HEK293T (cell line): ENCODE data around the gene STXBP1.

Source experiments
- ARNT ChIP-seq: fragments of 450-650 bp; IDR thresholded peaks from 2 replicates; pipeline ENCODE4 v1.6.1; 2017; ENCODE audit warnings: mild to moderate bottlenecking
- BHLHE40 ChIP-seq: fragments of 450-650 bp; IDR thresholded peaks from 2 replicates; pipeline ENCODE4 v1.6.1; 2016; ENCODE audit warnings: mild to moderate bottlenecking, moderate library complexity, borderline replicate concordance
- CTBP1 ChIP-seq: fragments of 450-650 bp; IDR thresholded peaks from 2 replicates; pipeline ENCODE4 v1.6.1; 2016; ENCODE audit warnings: borderline replicate concordance
- ELF4 ChIP-seq: fragments of 450-650 bp; IDR thresholded peaks from 2 replicates; pipeline ENCODE4 v1.6.1; 2017; ENCODE audit warnings: antibody characterized with exemption
- FOXA1 ChIP-seq: fragments of 450-650 bp; IDR thresholded peaks from 2 replicates; pipeline ENCODE4 v1.6.1; 2016; ENCODE audit warnings: mild to moderate bottlenecking
- FOXK2 ChIP-seq: fragments of 450-650 bp; IDR thresholded peaks from 2 replicates; pipeline ENCODE4 v1.6.1; 2016; ENCODE audit warnings: mild to moderate bottlenecking
- FOXM1 ChIP-seq: fragments of 450-650 bp; IDR thresholded peaks from 2 replicates; pipeline ENCODE4 v1.6.1; 2017; ENCODE audit warnings: mild to moderate bottlenecking, borderline replicate concordance
- HDGF ChIP-seq: fragments of 450-650 bp; IDR thresholded peaks from 2 replicates; pipeline ENCODE4 v1.6.1; 2017; ENCODE audit warnings: antibody characterized with exemption, borderline replicate concordance
- LEF1 ChIP-seq: fragments of 450-650 bp; IDR thresholded peaks from 2 replicates; pipeline ENCODE4 v1.6.1; 2017; ENCODE audit warnings: mild to moderate bottlenecking, borderline replicate concordance
- NFRKB ChIP-seq: fragments of 450-650 bp; IDR thresholded peaks from 2 replicates; pipeline ENCODE4 v1.6.1; 2016; ENCODE audit warnings: mild to moderate bottlenecking, moderate library complexity
- SP1 ChIP-seq: fragments of 450-650 bp; IDR thresholded peaks from 2 replicates; pipeline ENCODE4 v1.6.1; 2017
- SUZ12 ChIP-seq: fragments of 450-650 bp; IDR thresholded peaks from 2 replicates; pipeline ENCODE4 v1.6.1; 2016; ENCODE audit warnings: mild to moderate bottlenecking
- ZNF384 ChIP-seq: fragments of 450-650 bp; IDR thresholded peaks from 2 replicates; pipeline ENCODE4 v1.6.1; 2016

GRCh38 chr9:127660886-127661741, 49.0 kb downstream of the STXBP1 start:
- TF ChIP-seq NFRKB (no peak), FOXK2 (no peak), FOXM1 (no peak), FOXA1 (no peak), CTBP1 (no peak), ZNF384 (no peak), SUZ12 (no peak), SP1 (no peak), HDGF (no peak), BHLHE40 (no peak), ELF4 (no peak), ARNT (no peak), LEF1 (no peak)
